Measurements from ENCODE around the gene ADAM12.

ADAM12 gene

DNA sequence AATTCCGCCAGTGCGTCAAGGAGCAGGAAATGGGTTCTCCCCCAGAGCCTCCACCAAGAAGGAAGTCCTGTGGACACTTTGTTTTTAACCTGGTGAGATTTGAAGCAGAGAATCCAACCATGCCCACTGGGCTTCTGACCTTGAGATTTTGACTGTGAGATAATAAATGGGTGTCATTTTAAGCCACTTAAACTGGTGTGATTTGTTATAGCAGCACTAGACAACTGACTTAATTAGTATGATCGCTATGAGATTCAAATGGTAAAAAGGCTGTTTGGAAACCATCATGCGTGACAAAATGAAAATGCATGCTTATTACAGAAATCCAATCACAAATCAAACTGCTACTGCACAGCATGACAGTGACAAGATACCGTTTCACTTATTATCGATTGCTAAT lies 98.0 kb downstream of the ADAM12 start:
- Histone ChIP-seq H3K9ac (ENCODE audit: low read depth, low read length) (no peak overlapping the region), H3K36me3 (ENCODE audit: insufficient read depth, low read length) (no peaks in the 10 kb centered on the region), H3K4me1 (ENCODE audit: insufficient read depth, low read length) (no peaks in the 10 kb centered on the region), H3K9me3 (ENCODE audit: control insufficient read depth, insufficient read depth, low read length) (no peaks in the 10 kb centered on the region)

- no peaks in the 10 kb centered on the region for H3K9me3 ChIP-seq (ENCODE audit: control insufficient read depth, insufficient read depth, low read length)
- H3K4me1 ChIP-seq (ENCODE audit: insufficient read depth, low read length) = no peaks in the 10 kb centered on the region
- H3K36me3 ChIP-seq (ENCODE audit: insufficient read depth, low read length) = no peaks in the 10 kb centered on the region
- no peak overlapping the region for H3K9ac ChIP-seq (ENCODE audit: low read depth, low read length)
These were observed 99.5 kb downstream of the ADAM12 start for GRCh38 chr10:126288547-126289493.

GRCh38 chr10:126286256-126286780 lies 102.0 kb downstream of the ADAM12 start:
- H3K9ac ChIP-seq (ENCODE audit: low read depth, low read length) = no peak overlapping the region
- H3K4me1 ChIP-seq (ENCODE audit: insufficient read depth, low read length) = no peaks in the 10 kb centered on the region
- no peaks in the 10 kb centered on the region for H3K36me3 ChIP-seq (ENCODE audit: insufficient read depth, low read length)
- H3K9me3 ChIP-seq (ENCODE audit: control insufficient read depth, insufficient read depth, low read length) = no peaks in the 10 kb centered on the region

- no peaks in the 10 kb centered on the region for H3K36me3 ChIP-seq (ENCODE audit: insufficient read depth, low read length)
- no peak overlapping the region for H3K9ac ChIP-seq (ENCODE audit: low read depth, low read length)
- no peaks in the 10 kb centered on the region for H3K9me3 ChIP-seq (ENCODE audit: control insufficient read depth, insufficient read depth, low read length)
- H3K4me1 ChIP-seq (ENCODE audit: insufficient read depth, low read length) = peaks cover 6% of the 10 kb centered on the region; the same call in 1 of the 2 replicates
These were observed 105.0 kb downstream of the ADAM12 start for GRCh38 chr10:126283307-126283706.

- Histone ChIP-seq H3K4me1 (ENCODE audit: insufficient read depth, low read length) (peaks cover 6% of the 10 kb centered on the region; the same call in 1 of the 2 replicates), H3K9ac (ENCODE audit: low read depth, low read length) (no peak overlapping the region), H3K9me3 (ENCODE audit: control insufficient read depth, insufficient read depth, low read length) (no peaks in the 10 kb centered on the region), H3K36me3 (ENCODE audit: insufficient read depth, low read length) (no peaks in the 10 kb centered on the region)
These were observed 109.4 kb downstream of the ADAM12 start for GRCh38 chr10:126278851-126279250.

DNA sequence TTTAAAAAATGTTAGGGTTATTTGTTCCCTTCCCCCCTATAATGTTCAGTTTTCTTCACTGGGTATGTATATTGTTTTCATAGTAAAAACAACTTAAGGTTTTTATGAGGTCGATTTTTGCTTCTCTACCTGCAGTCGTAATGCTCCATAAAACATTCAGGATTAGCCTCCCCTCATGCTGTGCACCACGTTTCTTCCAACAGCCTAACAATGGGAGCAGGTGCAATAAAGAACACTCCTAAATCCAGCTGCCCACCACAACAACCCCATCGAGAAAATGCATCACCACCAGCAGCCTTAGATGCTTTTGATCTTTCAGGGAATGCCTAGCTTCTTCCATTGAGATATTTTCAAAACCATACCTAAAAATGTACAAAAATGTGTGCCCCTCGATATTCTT lies 111.1 kb downstream of the ADAM12 start:
- Histone ChIP-seq H3K9me3 (ENCODE audit: control insufficient read depth, insufficient read depth, low read length) (no peaks in the 10 kb centered on the region), H3K9ac (ENCODE audit: low read depth, low read length) (no peak overlapping the region), H3K36me3 (ENCODE audit: insufficient read depth, low read length) (no peaks in the 10 kb centered on the region), H3K4me1 (ENCODE audit: insufficient read depth, low read length) (peaks cover 6% of the 10 kb centered on the region; the same call in 1 of the 2 replicates)

DNA sequence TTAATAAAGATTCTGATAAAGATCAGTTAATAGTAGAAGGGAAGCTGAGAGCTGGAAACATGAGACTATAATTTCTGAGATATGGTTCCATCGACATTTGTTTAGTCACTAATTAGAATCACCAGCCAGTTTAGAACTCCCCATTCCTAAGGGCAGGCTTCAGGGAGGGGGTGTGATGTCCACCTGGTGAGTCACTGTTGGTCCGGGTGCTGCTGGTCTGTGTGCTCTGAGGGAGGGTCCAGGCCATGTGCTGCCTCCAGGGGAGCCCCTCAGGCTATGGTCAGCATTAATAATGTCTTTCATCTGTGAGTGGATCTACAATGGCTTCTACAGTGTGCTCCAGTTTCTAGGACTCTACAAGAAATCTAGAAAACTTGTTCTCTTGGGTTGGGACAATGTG lies 115.8 kb downstream of the ADAM12 start:
- no peaks in the 10 kb centered on the region for H3K4me1 ChIP-seq (ENCODE audit: insufficient read depth, low read length)
- H3K36me3 ChIP-seq (ENCODE audit: insufficient read depth, low read length) = no peaks in the 10 kb centered on the region
- no peak overlapping the region for H3K9ac ChIP-seq (ENCODE audit: low read depth, low read length)
- no peaks in the 10 kb centered on the region for H3K9me3 ChIP-seq (ENCODE audit: control insufficient read depth, insufficient read depth, low read length)

DNA sequence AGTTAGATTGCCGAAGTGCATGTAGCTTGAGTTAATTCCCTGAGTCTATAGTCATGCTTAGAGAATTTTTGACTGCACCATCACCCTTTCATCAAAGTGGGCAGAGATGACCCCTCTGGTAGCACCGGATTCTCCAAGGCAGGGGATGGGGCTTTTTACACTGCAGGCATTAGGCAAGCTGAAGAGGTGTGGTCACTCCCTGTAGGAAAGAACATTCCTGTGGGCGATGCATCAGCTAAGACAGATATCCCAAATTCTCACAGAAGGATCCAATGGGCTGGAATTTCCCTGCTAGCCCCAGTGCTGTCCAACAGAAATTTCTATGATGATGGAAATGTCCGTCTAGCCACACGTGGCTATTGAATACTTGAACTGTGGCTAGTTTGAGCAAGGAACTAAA lies 118.2 kb downstream of the ADAM12 start:
- Histone ChIP-seq H3K9me3 (ENCODE audit: control insufficient read depth, insufficient read depth, low read length) (peaks cover 4% of the 10 kb centered on the region), H3K36me3 (ENCODE audit: insufficient read depth, low read length) (no peaks in the 10 kb centered on the region), H3K9ac (ENCODE audit: low read depth, low read length) (no peak overlapping the region), H3K4me1 (ENCODE audit: insufficient read depth, low read length) (no peaks in the 10 kb centered on the region)

GRCh38 chr10:126268013-126268920 lies 120.0 kb downstream of the ADAM12 start:
- Histone ChIP-seq H3K9ac (ENCODE audit: low read depth, low read length) (no peak overlapping the region), H3K4me1 (ENCODE audit: insufficient read depth, low read length) (no peaks in the 10 kb centered on the region), H3K9me3 (ENCODE audit: control insufficient read depth, insufficient read depth, low read length) (peaks cover 4% of the 10 kb centered on the region), H3K36me3 (ENCODE audit: insufficient read depth, low read length) (no peaks in the 10 kb centered on the region)

DNA sequence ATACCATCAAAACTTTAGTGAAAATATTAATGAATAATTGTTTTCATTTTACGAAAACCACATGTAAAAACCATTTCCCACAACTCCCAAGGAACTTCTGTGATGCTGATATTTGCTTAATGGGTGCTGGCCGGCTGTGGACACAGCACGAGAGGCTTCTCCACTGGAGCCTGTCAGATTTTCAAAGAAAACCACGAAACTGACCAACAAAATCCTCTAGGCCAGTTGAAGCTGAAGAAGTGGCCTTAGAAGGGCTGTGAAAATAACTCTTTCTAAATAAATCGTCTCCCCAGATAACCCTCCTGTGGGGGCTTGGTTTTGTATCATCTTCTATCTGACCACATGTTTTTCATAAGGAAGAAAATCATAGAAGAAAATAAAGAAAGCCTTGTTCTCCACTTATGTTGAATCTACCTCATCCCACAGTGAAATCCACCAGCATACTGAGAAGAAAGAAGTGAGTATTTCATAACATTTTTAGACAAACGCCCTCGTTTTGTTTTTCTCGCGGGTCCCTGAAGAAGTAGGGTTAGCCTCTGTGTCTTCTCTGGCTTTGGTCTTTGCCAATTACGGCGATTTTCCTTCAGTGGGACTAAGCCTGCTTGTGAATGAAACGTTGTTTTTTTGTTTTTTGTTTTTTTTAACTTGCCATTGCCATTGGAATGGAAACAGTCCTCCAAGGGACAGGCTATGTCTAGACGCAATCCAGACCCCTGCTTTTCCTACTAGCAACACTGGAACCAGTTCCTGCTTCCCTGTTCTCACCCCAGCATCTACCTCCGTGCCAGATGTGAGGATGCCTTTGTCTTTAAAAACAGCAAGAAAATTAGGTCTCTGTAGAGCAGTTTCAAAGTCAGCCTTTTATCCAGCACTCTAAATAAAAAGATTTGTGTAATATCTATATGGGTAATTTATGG lies 123.9 kb downstream of the ADAM12 start:
- H3K4me1 ChIP-seq (ENCODE audit: insufficient read depth, low read length) = peaks cover 13% of the 10 kb centered on the region
- H3K9me3 ChIP-seq (ENCODE audit: control insufficient read depth, insufficient read depth, low read length) = peaks cover 4% of the 10 kb centered on the region
- no peaks in the 10 kb centered on the region for H3K36me3 ChIP-seq (ENCODE audit: insufficient read depth, low read length)
- no peak overlapping the region for H3K9ac ChIP-seq (ENCODE audit: low read depth, low read length)

DNA sequence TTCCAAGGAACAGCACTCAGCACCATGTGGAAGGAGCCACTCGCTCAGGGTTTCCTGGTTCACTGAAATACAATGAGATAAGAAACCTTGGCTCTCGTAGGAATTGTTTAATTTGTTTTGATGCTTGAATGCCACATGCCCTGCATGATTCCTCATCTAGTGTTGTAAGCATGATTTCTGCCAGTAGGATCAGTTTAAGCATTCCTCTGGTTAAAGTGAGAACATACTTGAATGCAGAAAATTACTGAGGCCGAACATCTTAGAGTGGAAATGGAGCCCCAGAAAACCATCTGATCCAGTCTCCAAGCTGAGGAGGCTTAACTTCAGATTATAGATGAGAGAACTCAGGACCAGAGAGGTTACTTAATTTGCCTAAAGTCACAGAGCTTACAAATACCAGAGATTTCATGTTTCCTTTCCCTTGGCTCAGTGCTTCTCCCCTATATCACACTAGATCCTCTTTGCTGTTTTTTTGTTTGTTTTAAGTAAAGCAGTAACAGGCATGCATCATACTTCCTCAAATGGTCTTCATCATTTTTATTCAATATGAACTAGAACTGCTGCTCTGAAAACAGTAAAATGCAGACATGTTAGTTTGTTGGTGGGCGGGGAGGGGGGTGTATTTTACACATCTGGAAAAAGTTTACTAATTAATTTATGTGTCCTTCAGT lies 125.1 kb downstream of the ADAM12 start:
- peaks cover 13% of the 10 kb centered on the region for H3K4me1 ChIP-seq (ENCODE audit: insufficient read depth, low read length)
- no peaks in the 10 kb centered on the region for H3K36me3 ChIP-seq (ENCODE audit: insufficient read depth, low read length)
- peaks cover 4% of the 10 kb centered on the region for H3K9me3 ChIP-seq (ENCODE audit: control insufficient read depth, insufficient read depth, low read length)
- H3K9ac ChIP-seq (ENCODE audit: low read depth, low read length) = no peak overlapping the region

DNA sequence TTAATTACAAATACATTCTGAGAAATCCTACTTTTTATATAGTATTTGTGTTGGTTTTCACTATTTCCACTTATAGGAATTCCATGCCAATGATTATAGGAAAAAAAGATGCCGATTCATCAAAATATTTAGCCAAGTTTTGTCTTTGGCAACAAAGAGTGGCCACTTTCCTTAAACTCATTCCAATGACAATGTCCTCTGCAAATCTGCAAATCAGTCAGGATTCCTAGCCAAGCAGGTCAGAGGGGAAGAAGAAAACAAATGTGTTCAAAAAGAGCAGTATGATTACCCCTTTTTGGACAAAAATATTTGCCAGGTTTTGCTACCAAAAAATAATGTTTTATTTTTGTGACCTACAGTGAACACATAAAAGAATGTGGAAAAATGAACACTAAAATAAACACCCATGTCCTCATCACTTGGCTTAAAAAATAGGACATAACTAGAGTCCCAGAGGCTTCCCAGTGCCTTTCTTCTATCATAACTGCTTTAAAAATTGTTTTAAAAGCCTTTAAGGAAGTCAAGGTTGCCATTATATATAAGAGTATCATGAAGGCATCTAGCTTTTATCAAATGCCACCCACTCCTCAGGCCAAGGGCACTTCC lies 125.9 kb downstream of the ADAM12 start:
- Histone ChIP-seq H3K36me3 (ENCODE audit: insufficient read depth, low read length) (no peaks in the 10 kb centered on the region), H3K4me1 (ENCODE audit: insufficient read depth, low read length) (peaks cover 13% of the 10 kb centered on the region), H3K9me3 (ENCODE audit: control insufficient read depth, insufficient read depth, low read length) (peaks cover 4% of the 10 kb centered on the region), H3K9ac (ENCODE audit: low read depth, low read length) (no peak overlapping the region; the same call in 1 of the 2 replicates)

Data from ES-I3 (cell line).